Left renal pelvis (tissue), 4 donors: ENCODE measurements around the gene KLK8. TPM values are rescaled to one million over a fixed set of nuclear protein-coding genes. Genes with fewer than 3 reads are reported as not detected.
"Not testable (repeated sequence)": the region's sequence is repeated elsewhere in the genome, so short reads cannot be mapped to it uniquely, and the experiment has no call there.

ENCODE experiments used
- DNase-seq, 4 donors: peaks; one replicate each; pipeline ENCODE4 v3.0.0-alpha.2; 2013; ENCODE audit warnings: low read depth in 4 of 4, low spot score in 3 of 4
- polyA plus RNA-seq, 4 donors: library from polyadenylated mRNA; unstranded; fragments of 120-200 nt; gene quantifications; one replicate each; pipeline ENCODE4 v1.2.1, GENCODE V29; 2013; ENCODE audit not compliant: insufficient read length in 4 of 4

KLK8 gene
- polyA plus RNA-seq, 4 donors, result 1.4 to 39.7 (median 3.3) TPM

DNA sequence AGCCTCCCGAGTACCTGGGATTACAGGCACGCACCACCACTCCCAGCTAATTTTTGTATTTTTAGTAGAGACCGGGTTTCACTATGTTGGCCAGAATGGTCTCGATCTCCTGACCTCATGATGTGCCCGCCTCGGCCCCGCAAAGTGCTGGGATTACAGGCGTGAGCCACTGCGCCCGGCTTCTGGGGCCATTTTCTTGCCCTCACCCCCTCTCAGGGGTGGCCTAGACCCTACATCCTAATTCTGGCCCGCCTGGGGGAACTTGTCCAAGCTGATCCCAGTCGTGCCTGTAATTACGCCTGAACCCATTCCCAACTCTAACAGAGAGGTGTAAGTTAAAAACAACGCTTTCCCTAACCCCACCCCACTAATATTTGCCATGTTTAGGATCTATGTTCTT, 17.0 kb downstream of the KLK8 start:
- DNase-seq, result not testable (repeated sequence)

GRCh38 chr19:50983625-50984292, 17.6 kb downstream of the KLK8 start, which contains the start of gene KLK7:
Gene KLK7, minus strand, starts transcription at chr19:50983917. Its CDS starts 1,518 bp downstream, at chr19:50982399.
- no peak for DNase-seq

- no peak for DNase-seq
Observed at GRCh38 chr19:50982186-50982585, 19.2 kb downstream of the KLK8 start.

DNA sequence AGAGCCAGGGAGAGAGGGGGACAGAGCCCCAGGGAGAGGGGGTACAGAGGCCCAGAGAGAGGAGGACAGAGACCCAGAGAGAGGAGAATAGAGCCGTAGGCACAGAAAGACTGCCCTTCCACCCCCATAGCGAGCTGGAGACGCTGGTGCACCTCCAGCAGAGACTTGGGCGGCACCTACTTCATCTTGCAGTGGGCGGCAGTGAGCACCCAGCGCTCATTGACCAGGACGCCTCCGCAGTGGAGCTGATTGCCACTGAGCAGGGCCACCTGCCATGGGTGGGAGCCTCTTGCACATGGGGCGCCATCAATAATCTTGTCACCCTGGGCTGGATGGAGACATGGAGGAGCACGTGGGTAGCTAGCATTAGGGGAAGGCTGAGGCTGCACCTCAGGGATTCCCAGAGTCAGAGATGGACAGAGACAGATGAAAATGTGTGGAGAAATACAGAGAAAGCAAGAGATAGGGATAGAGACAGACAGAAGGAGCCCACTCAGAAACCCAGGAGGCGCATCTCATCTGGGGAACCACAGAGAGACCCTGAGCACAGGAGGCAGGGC, 19.7 kb downstream of the KLK8 start:
- DNase-seq, result no peak

GRCh38 chr19:50980208-50980607, 21.2 kb downstream of the KLK8 start:
- DNase-seq, result no peak

DNA sequence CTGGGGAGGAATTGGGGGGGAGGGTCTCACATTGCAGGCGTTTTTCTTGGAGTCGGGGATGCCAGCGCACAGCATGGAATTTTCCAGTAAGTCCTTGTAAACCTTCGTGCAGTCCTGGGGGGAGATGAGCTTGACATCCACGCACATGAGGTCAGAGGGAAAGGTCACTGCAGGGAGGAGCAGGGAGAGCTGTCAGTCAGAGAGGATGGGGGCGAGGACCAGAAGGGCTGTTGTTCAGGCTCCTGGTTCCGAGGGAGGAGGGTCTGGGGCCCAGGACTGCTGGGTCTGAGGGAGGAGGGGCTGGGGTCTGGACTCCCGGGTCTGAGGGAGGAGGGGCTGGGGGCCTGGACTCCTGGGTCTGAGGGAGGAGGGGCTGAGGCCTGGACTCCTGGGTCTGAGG, 21.6 kb downstream of the KLK8 start:
- no peak for DNase-seq

DNA sequence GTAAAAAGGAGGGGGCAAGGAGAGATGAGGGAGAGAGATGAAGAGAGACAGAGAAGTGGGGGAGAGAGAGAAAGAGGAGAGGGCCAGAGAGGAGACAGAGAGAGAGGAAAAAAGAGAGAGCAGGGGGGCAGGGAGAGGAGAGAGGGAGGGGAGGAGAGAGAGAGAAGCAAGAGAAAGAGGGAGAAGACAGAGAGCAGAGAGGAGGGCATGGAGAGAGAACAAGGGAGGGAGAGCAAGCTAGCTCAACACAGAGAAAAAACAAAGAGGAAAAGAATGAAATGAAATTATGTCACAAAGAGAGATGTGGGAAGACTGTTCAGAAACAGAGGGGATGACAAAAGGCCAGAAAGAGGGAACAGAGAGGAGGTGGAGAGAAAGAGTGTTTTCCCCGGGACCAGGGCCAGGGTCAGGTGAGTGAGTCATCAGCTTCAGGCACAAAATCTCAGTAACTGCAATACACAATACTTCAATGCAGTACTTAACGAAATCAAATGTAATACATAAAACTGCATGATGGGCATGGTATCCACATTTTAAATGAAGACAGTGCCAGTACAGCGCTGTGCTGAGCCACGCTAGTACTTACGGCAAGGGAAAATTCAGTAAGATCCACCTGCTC, 22.5 kb downstream of the KLK8 start:
- no peak for DNase-seq

GRCh38 chr19:50977626-50978025, 23.8 kb downstream of the KLK8 start:
- DNase-seq, result no peak

- no peak for DNase-seq
Observed at GRCh38 chr19:50975766-50976165, 25.6 kb downstream of the KLK8 start.

GRCh38 chr19:50974702-50975556, 26.5 kb downstream of the KLK8 start:
- no peak for DNase-seq

DNA sequence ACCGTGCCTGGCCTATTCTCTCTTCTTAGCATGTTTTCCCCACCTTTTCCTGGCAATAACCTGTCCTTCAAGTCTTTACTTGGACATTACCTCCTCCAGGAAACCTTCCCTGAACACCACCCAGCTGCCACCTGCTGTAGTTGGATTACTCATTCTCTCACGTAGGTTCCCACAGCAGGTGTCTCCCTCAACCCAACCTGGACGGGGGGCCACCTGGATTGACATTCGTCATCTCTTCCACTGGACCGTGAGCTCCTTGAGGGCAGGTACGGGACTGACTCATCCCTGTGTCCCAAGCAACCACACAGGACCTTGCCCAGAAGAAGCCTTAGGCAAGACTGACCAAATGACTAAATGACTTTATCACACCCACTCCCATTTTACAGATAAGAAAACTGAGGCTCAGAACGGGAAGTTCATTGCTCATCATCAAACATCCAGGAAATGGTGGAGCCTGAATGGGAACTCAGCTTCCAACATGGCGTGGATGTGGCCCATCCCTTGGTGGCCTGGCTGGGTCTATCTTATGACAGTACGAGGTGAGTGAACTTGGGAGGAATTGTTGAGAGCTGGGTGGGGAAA, 28.5 kb downstream of the KLK8 start:
- DNase-seq, result no peak

DNA sequence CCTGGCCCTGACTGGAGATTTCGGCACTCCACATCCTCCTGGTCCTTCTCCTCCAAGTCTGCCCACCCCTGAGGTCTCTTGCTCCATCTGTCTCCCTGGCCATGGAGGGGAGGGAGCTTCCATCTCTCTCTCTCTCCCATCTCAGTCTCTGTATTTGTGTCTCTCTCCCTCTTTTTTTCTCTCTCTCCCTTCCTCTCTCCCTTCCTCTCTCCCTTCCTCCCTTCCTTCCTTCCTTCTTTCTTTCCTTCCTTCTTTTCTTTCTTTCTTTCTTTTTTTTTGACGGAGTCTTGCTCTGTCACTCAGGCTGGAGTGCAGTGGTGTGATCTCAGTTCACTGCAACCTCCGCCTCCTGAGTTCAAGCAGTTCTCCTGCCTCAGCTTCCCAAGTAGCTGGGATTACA, 31.6 kb downstream of the KLK8 start:
- not testable (repeated sequence) for DNase-seq

GRCh38 chr19:50969413-50969760, 32.0 kb downstream of the KLK8 start, which contains the start of gene KLK6:
Gene KLK6, minus strand, starts transcription at chr19:50969591. Its CDS starts 1,487 bp downstream, at chr19:50968104.
- DNase-seq, result no peak

DNA sequence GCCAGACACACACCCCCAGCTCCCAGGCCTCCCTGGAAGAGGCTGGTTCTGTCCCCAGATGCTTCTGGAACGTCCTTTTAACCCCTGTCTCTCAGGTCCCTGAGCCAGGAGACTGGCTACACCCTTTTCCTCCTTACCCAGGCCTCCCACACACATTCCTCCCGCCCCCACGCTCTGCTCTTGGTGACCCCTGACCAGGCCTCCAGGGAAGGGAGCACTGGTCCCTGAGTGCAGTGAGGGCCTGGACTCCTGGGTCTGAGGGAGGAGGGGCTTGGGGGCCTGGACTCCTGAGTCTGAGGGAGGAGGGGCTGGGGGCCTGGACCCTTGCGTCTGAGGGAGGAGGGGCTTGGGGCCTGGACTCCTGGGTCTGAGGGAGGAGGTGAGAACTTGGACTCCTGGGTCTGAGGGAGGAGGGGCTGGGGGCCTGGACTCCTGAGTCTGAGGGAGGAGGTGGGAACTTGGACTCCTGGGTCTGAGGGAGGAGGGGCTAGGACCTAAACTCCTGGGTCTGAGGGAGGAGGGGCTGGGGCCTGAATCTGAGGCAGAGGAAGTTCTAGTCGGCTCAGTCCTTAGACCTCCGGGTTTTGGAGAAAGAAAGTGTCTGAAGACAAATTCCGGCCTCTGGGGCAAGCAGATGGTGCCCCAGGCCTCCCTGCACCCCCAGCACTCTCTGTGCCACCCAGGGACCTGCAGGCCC, 32.5 kb downstream of the KLK8 start:
- DNase-seq, result no peak

DNA sequence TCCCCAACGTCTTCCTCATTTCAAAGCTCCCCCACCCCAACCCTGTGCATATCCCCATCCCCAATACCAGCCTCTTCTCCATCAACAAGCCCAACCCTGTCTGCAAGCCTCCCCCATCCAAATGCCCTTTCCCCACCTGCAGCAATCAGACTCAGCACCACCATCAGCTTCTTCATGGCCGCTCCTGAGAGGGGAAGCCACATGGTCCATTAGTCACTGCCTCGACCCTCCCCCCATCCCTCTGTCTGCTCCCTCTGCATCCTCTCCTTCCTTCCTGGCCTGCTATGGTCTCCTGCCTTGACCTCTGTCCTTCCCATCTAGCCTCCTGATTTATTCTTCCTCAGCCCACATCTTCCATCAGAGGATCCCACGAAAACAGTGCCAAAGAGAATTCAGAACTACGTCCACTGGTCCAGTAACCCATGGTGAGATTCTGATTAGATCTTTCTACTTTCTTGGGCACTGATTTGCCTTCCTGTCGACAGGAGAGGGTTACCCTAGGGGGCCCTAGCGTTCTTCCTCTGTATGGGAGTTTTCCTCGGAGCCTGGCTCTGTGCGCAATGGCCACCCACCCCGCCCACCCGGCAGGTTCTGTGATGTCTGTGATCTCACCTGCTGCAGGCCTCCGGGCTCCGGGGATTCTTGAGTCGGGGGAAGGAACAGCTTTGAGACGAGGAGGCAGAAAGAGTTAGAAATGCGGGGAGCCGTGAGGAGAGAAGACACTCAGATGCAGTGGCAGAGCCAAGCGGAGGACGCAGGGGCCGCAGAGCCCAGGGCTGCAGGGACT, 33.3 kb downstream of the KLK8 start:
- DNase-seq, result no peak

DNA sequence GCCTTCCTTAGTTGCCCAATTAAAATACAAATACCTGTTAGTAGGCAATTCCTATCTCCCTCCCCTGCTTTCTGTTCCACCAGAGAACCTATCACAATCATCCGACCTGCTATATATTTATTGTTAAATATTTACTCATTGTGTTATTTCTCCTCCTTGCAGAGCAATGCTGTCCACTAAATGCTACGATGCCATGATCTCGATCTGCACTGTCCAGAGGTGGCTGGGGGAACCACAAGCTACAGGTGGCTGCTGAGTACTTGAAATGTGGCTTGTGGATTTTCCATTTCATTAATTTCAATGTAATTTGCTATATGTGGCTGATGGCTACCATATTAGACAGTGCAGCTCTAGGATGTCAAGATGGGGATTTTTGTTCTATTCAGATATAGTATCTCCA, 37.1 kb downstream of the KLK8 start:
- no peak for DNase-seq

- no peak for DNase-seq
Observed at GRCh38 chr19:50963381-50963780, 38.0 kb downstream of the KLK8 start.

GRCh38 chr19:50962245-50962644, 39.2 kb downstream of the KLK8 start:
- DNase-seq, result no peak

DNA sequence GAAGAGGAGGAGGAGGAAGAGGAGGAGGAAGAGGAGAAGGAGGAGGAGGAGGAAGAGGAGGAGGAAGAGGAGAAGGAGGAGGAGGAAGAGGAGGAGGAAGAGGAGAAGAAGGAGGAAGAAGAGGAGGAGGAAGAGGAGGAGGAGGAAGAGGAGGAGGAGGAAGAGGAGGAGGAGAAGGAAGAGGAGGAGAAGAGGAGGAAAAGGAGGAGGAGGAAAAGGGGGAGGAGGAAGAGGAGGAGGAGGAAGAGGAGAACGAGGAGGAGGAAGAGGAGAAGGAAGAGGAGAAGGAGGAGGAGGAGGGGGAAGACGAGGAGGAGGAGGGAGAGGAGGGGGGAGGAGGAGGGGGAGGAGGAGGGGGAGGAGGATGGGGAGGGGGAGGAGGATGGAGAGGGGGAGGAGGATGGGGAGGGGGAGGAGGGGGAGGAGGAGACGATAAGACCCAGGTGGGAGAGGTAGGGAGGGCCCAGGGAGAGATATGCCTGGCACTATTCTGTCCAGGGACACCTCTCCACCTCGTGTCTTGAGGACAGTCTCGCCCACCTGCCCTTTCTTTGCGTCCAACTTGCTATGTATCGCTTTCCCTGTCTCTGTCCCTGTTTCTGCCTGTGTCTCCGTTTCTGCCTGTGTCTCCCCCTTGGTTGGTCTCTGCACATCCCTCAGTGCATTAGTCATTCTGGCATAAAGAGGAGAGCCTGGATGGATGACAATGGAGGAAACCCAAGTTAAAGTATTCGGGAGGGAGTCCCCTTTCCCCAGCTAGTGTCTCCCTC, 41.5 kb downstream of the KLK8 start:
- DNase-seq, result no peak
